Mesothelial cell of epicardium (in vitro differentiated cells): ENCODE measurements around the gene SLC4A5. TPM values are rescaled to one million over a fixed set of nuclear protein-coding genes. Genes with fewer than 3 reads are reported as not detected.

ENCODE experiments used
- DNase-seq, 2 experiments: peaks; one replicate each; pipeline ENCODE4 v3.0.0; 2021; ENCODE audit warnings: low spot score in 2 of 2; ENCODE audit not compliant: unreplicated experiment in 2 of 2
- H3K27ac Mint-ChIP-seq: 2 replicates; pipeline ENCODE4 v1.8.0; 2021; ENCODE audit warnings: mixed read lengths
- H3K27me3 Mint-ChIP-seq: 2 replicates; pipeline ENCODE4 v1.8.0; 2021; ENCODE audit warnings: low read depth, mixed read lengths
- H3K36me3 Mint-ChIP-seq: 2 replicates; pipeline ENCODE4 v1.8.0; 2021; ENCODE audit warnings: mixed read lengths
- H3K4me1 Mint-ChIP-seq: 2 replicates; pipeline ENCODE4 v1.8.0; 2021; ENCODE audit warnings: mixed read lengths
- H3K4me3 Mint-ChIP-seq: 2 replicates; pipeline ENCODE4 v1.8.0; 2021; ENCODE audit warnings: mild to moderate bottlenecking, moderate library complexity, mixed read lengths
- H3K9me3 Mint-ChIP-seq: 2 replicates; pipeline ENCODE4 v1.8.0; 2021; ENCODE audit warnings: mixed read lengths
- total RNA-seq: library from RNA; stranded (reverse); gene quantifications from 3 replicates; pipeline ENCODE4 v1.2.1, GENCODE V29; 2021
- TF ChIP-seq, protein P1 (sequence below): fragments of 200-600 bp; sonication (generic); IDR thresholded peaks from one replicate; pipeline ENCODE4 v1.5.0; 2021; ENCODE audit warnings: antibody characterized with exemption; ENCODE audit not compliant: unreplicated experiment

The SLC4A5 gene, protein sequence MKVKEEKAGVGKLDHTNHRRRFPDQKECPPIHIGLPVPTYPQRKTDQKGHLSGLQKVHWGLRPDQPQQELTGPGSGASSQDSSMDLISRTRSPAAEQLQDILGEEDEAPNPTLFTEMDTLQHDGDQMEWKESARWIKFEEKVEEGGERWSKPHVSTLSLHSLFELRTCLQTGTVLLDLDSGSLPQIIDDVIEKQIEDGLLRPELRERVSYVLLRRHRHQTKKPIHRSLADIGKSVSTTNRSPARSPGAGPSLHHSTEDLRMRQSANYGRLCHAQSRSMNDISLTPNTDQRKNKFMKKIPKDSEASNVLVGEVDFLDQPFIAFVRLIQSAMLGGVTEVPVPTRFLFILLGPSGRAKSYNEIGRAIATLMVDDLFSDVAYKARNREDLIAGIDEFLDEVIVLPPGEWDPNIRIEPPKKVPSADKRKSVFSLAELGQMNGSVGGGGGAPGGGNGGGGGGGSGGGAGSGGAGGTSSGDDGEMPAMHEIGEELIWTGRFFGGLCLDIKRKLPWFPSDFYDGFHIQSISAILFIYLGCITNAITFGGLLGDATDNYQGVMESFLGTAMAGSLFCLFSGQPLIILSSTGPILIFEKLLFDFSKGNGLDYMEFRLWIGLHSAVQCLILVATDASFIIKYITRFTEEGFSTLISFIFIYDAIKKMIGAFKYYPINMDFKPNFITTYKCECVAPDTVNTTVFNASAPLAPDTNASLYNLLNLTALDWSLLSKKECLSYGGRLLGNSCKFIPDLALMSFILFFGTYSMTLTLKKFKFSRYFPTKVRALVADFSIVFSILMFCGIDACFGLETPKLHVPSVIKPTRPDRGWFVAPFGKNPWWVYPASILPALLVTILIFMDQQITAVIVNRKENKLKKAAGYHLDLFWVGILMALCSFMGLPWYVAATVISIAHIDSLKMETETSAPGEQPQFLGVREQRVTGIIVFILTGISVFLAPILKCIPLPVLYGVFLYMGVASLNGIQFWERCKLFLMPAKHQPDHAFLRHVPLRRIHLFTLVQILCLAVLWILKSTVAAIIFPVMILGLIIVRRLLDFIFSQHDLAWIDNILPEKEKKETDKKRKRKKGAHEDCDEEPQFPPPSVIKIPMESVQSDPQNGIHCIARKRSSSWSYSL
- total RNA-seq = 7.5 to 9.3 TPM (median 9.2 TPM) in 3 replicates

DNA sequence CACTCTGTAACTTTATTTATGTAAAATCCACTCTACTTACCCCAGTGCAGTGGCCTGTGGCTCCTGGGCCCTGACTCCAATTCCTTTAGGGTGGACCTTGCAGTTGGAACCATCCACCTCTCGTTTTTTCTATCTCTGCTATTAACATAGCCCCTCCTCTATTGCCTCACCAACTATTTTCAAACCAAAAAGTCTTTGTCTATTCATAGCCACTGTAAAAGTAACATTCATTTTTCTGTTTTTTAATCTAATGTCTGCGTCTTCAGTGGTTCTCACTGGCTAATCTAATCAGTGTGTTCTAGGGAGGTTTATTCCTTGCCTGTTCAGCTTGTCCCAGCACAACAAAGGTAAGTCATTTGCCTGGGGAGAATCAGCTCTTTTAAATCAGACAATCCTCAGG lies at the start of gene SLC4A5:
Gene SLC4A5, minus strand, starts transcription at position 101 of the 400 bp plus-strand sequence. CDS start 28,393 bp downstream, outside the sequence.
- Mint-ChIP-seq H3K4me3 (no peak within 1 kb of the TSS), H3K27ac (no peak within 1 kb of the TSS), H3K27me3 (peaks cover 2% of the 10 kb centered on the region), H3K4me1 (no peaks in the 10 kb centered on the region), H3K36me3 (no peaks in the 10 kb centered on the region), H3K9me3 (peaks cover 3% of the 10 kb centered on the region)
- TF ChIP-seq, protein P1, sequence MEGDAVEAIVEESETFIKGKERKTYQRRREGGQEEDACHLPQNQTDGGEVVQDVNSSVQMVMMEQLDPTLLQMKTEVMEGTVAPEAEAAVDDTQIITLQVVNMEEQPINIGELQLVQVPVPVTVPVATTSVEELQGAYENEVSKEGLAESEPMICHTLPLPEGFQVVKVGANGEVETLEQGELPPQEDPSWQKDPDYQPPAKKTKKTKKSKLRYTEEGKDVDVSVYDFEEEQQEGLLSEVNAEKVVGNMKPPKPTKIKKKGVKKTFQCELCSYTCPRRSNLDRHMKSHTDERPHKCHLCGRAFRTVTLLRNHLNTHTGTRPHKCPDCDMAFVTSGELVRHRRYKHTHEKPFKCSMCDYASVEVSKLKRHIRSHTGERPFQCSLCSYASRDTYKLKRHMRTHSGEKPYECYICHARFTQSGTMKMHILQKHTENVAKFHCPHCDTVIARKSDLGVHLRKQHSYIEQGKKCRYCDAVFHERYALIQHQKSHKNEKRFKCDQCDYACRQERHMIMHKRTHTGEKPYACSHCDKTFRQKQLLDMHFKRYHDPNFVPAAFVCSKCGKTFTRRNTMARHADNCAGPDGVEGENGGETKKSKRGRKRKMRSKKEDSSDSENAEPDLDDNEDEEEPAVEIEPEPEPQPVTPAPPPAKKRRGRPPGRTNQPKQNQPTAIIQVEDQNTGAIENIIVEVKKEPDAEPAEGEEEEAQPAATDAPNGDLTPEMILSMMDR = no peak
- DNase-seq = no peak

DNA sequence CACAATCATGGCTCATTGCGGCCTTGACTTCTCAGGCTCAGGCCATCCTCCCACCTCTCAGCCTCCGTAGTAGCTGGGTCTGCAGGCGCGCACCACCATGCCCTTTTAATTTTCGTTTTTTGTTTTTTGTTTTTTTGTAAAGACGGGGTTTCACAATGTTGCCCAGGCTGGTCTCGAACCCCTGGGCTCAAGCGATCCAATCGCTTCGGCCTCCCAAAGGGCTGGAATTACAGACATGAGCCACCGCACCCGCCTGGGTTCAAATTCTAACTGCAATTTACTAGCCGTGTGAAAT lies 49.2 kb upstream of the SLC4A5 start:
- Mint-ChIP-seq H3K4me3 (peak overlapping the region; percentile 95), H3K36me3 (no peaks in the 10 kb centered on the region), H3K27me3 (peaks cover 5% of the 10 kb centered on the region), H3K4me1 (peaks cover 6% of the 10 kb centered on the region), H3K9me3 (no peaks in the 10 kb centered on the region), H3K27ac (no peak overlapping the region)
- no peak for DNase-seq
- TF ChIP-seq, protein P1 = no peak

DNA sequence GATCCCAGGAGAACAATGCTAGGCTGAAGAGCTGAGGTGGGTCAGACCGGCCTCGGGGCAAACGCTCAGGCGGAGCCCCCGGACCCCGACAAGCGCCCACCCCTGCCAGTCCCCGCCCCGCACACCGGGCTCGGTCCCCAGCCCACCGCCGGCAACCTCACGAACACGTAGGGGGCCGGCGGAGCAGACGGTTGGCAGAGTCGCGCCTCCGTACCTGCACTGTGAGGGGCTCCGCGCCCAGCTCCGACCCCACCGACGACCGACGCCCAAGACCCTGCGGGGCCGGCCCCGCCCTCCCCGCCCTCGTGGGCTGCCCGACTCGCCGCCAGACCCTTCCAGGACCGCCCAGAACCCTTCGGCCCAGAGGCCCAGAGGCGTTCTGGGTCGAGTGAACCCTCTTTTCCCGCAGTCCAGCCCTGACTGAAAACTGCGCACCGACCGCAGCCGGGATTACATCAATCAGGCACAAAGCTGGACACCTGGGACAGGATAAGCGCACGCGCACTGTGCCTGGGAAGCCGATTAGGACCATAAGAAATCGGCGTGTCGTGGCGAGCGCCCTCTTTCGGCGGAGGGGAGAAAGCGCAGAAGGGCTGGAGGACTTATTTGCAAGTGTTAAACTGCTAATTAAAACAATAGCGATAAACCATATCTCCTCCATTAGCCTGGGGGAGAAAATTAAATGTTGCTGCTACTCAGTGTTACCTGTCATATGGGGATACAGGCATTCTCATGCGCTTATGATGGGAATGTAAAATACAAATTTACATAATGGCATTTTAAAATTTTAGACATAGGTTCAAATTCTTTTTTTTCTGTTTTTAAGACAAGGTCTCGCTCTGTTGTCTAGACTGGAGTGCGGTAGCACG lies 48.6 kb upstream of the SLC4A5 start:
- no peaks in the 10 kb centered on the region for H3K36me3 Mint-ChIP-seq
- peak overlapping the region; percentile 95 for H3K4me3 Mint-ChIP-seq
- peaks cover 5% of the 10 kb centered on the region for H3K27me3 Mint-ChIP-seq
- peaks cover 6% of the 10 kb centered on the region for H3K4me1 Mint-ChIP-seq
- TF ChIP-seq, protein P1 = peak; percentile 94
- DNase-seq = peak; percentile 88 to 95
- no peaks in the 10 kb centered on the region for H3K9me3 Mint-ChIP-seq
- H3K27ac Mint-ChIP-seq = peak overlapping the region; percentile 100

DNA sequence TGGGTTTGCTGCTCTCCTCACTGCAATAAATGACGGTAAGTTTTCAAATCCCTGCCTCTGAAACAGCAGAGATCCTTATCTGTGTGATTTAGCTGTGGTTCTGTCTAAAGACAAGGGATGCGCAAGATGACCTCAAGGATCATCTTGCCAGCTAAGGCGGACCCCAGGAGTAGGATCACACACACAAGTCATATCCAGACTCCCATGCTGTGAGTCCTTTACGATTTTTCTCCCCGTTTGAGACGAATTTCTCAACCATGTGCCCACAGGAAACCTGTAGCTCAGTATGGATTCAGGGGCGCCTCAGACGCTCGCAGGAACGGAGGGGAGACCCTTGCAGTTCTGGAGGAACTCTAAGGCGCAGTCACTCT lies 48.0 kb upstream of the SLC4A5 start:
- Mint-ChIP-seq H3K4me3 (peak overlapping the region; percentile 95), H3K36me3 (no peaks in the 10 kb centered on the region), H3K27ac (peak overlapping the region; percentile 95), H3K4me1 (peaks cover 6% of the 10 kb centered on the region), H3K9me3 (no peaks in the 10 kb centered on the region), H3K27me3 (peaks cover 5% of the 10 kb centered on the region)
- TF ChIP-seq, protein P1 = no peak
- no peak for DNase-seq

DNA sequence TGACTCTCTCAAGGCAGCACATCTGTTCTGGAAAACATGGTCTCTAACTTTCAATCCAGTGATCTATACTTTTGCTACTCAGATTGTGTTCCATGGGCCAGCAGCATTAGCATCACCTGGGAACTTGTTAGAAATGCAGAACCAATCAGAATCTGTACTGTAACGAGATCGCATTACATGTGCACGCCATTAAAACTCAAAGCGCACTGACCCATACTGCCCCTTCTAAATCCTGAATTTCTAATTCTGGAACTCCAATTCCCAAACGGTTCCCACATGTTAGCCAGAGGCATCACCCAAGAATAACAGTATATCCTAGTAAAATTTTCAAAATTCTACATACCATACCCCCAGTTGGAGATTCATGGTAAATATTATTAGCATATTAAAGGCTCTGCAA lies 47.4 kb upstream of the SLC4A5 start:
- Mint-ChIP-seq H3K9me3 (no peaks in the 10 kb centered on the region), H3K27me3 (peaks cover 5% of the 10 kb centered on the region), H3K4me1 (peaks cover 6% of the 10 kb centered on the region), H3K36me3 (no peaks in the 10 kb centered on the region), H3K4me3 (peak overlapping the region; percentile 95), H3K27ac (no peak overlapping the region)
- DNase-seq = no peak
- TF ChIP-seq, protein P1 = no peak
